Neural cell (in vitro differentiated cells): ENCODE results near the gene EIF2S2. TPM values are rescaled to one million over a fixed set of nuclear protein-coding genes. Genes with fewer than 3 reads are reported as not detected.

ENCODE experiments used
- H2AFZ ChIP-seq: fragments of 200-600, 300-800 bp; sonication (generic), shearing (Covaris generic); 2 replicates; pipeline ENCODE4 v1.6.0; 2014; ENCODE audit warnings: low read depth, mild to moderate bottlenecking, antibody characterized with exemption, low read length, moderate library complexity
- H3F3A ChIP-seq: fragments of 200-600 bp; shearing (Covaris generic); 2 replicates; pipeline ENCODE4 v1.6.1; 2016; ENCODE audit warnings: mild to moderate bottlenecking, moderate library complexity, mixed read lengths, antibody characterized with exemption, low read length; ENCODE audit not compliant: insufficient read depth, poor library complexity, severe bottlenecking
- H3K27ac ChIP-seq: fragments of 200-600, 300-800 bp; sonication (generic), shearing (Covaris generic); 2 replicates; pipeline ENCODE4 v1.5.1; 2014; ENCODE audit warnings: mild to moderate bottlenecking, low read length, moderate library complexity
- H3K27me3 ChIP-seq: fragments of 300-800, 200-600 bp; sonication (generic), shearing (Covaris generic); 2 replicates; pipeline ENCODE4 v1.6.0; 2014; ENCODE audit warnings: mild to moderate bottlenecking, low read depth, low read length, moderate library complexity; ENCODE audit not compliant: insufficient read depth
- H3K36me3 ChIP-seq: fragments of 300-800, 200-600 bp; sonication (generic), shearing (Covaris generic); 2 replicates; pipeline ENCODE4 v1.5.1; 2014; ENCODE audit warnings: mild to moderate bottlenecking, antibody characterized with exemption, low read length, moderate library complexity; ENCODE audit not compliant: insufficient read depth
- H3K4me2 ChIP-seq: fragments of 300-800, 200-600 bp; sonication (generic), shearing (Covaris generic); 2 replicates; pipeline ENCODE4 v1.6.0; 2014; ENCODE audit warnings: mild to moderate bottlenecking, low read length
- H3K4me3 ChIP-seq: fragments of 300-800, 200-600 bp; sonication (generic), shearing (Covaris generic); 2 replicates; pipeline ENCODE4 v1.5.1; 2014; ENCODE audit warnings: mild to moderate bottlenecking, low read length, moderate library complexity
- H3K79me2 ChIP-seq: fragments of 200-600 bp; shearing (Covaris generic); replicated peaks from 2 replicates; pipeline ENCODE4 v1.6.0; 2014; ENCODE audit warnings: mild to moderate bottlenecking, low read length, moderate library complexity; ENCODE audit not compliant: insufficient read depth
- H3K9ac ChIP-seq: fragments of 300-800, 200-600 bp; sonication (generic), shearing (Covaris generic); 2 replicates; pipeline ENCODE4 v1.6.1; 2016; ENCODE audit warnings: mild to moderate bottlenecking, low read length, mixed read lengths
- H3K9me2 ChIP-seq: fragments of 200-600 bp; shearing (Covaris generic); 2 replicates; pipeline ENCODE4 v1.6.1; 2016; ENCODE audit warnings: mild to moderate bottlenecking, low read length, mixed read lengths; ENCODE audit not compliant: insufficient read depth
- H3K9me3 ChIP-seq: fragments of 200-600, 300-800 bp; sonication (generic), shearing (Covaris generic); 2 replicates; pipeline ENCODE4 v1.6.1; 2016; ENCODE audit warnings: mild to moderate bottlenecking, mixed run types, low read length, moderate library complexity, mixed read lengths
- H4K20me1 ChIP-seq: fragments of 200-600 bp; shearing (Covaris generic); 2 replicates; pipeline ENCODE4 v1.6.1; 2016; ENCODE audit warnings: mild to moderate bottlenecking, mixed run types; ENCODE audit not compliant: insufficient read depth
- EP300 ChIP-seq: fragments of 450-650 bp; conservative IDR thresholded peaks from 2 replicates; pipeline ENCODE4 v1.6.1; 2014; ENCODE audit warnings: antibody characterized with exemption, mild to moderate bottlenecking, moderate library complexity; ENCODE audit not compliant: poor library complexity, severe bottlenecking
- EZH2 ChIP-seq: fragments of 200-600, 300-800 bp; shearing (Covaris generic), sonication (generic); IDR thresholded peaks from 2 replicates; pipeline ENCODE4 v1.6.1; 2014; ENCODE audit warnings: antibody characterized with exemption, low read length, borderline replicate concordance, mild to moderate bottlenecking; ENCODE audit not compliant: insufficient read depth, poor library complexity, severe bottlenecking
- MXI1 ChIP-seq: fragments of 450-650 bp; conservative IDR thresholded peaks from 2 replicates; pipeline ENCODE4 v1.6.1; 2014; ENCODE audit warnings: antibody characterized with exemption, mild to moderate bottlenecking; ENCODE audit not compliant: poor library complexity, severe bottlenecking
- RAD21 ChIP-seq: fragments of 450-650 bp; conservative IDR thresholded peaks from 2 replicates; pipeline ENCODE4 v1.6.1; 2014; ENCODE audit warnings: antibody characterized with exemption, mild to moderate bottlenecking, moderate library complexity
- SMC3 ChIP-seq: fragments of 450-650 bp; conservative IDR thresholded peaks from 2 replicates; pipeline ENCODE4 v1.6.1; 2014; ENCODE audit warnings: antibody characterized with exemption, mild to moderate bottlenecking, moderate library complexity; ENCODE audit not compliant: poor library complexity
- TAF1 ChIP-seq: IDR thresholded peaks from 2 replicates; pipeline ENCODE4 v1.6.1; 2012; ENCODE audit warnings: low read depth
- polyA plus RNA-seq: library from polyadenylated mRNA; depleted of rRNA; stranded (reverse); fragments of >200 nt; gene quantifications from 2 replicates; pipeline ENCODE4 v1.2.3, GENCODE V29; 2014
- TF ChIP-seq, protein P1 (sequence below): IDR thresholded peaks from 2 replicates; pipeline ENCODE4 v1.6.1; 2012; ENCODE audit warnings: borderline replicate concordance
- TF ChIP-seq, protein P2 (sequence below): fragments of 450-650 bp; IDR thresholded peaks from 2 replicates; pipeline ENCODE4 v1.5.1; 2014; ENCODE audit warnings: antibody characterized with exemption, mild to moderate bottlenecking, moderate library complexity; ENCODE audit not compliant: poor library complexity, severe bottlenecking

EIF2S2 gene
- polyA plus RNA-seq, 1 donor from 2014 or later = 62.6 TPM

DNA sequence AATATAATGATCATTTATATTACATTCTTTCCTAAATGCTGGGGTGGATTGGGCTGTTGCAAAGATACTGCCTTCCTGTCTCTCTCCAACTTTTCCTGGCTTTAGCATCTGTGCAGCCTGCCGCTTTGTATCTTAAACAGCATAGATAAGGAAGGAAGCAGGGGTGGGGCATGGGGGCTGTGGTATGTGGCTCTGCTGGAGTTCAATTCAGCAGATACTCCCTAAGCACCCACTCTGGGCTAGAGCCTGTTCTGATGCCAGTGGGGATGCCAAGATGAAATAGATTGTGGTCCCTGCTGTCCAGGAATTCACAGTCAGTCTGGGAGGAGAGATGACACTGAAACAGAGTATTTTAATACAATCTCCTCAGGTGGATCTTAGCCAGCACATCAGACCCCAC is 56.8 kb downstream of the EIF2S2 start:
- Histone ChIP-seq H2AFZ (no peak overlapping the region), H3K9me2 (no peaks in the 10 kb centered on the region), H4K20me1 (no peaks in the 10 kb centered on the region), H3K79me2 (no peaks in the 10 kb centered on the region), H3K27me3 (no peaks in the 10 kb centered on the region), H3K9ac (no peak overlapping the region), H3F3A (no peaks in the 10 kb centered on the region), H3K36me3 (no peaks in the 10 kb centered on the region), H3K4me2 (no peak overlapping the region), H3K27ac (no peak overlapping the region), H3K9me3 (no peaks in the 10 kb centered on the region), H3K4me3 (no peak overlapping the region)
- TF ChIP-seq, protein P1, sequence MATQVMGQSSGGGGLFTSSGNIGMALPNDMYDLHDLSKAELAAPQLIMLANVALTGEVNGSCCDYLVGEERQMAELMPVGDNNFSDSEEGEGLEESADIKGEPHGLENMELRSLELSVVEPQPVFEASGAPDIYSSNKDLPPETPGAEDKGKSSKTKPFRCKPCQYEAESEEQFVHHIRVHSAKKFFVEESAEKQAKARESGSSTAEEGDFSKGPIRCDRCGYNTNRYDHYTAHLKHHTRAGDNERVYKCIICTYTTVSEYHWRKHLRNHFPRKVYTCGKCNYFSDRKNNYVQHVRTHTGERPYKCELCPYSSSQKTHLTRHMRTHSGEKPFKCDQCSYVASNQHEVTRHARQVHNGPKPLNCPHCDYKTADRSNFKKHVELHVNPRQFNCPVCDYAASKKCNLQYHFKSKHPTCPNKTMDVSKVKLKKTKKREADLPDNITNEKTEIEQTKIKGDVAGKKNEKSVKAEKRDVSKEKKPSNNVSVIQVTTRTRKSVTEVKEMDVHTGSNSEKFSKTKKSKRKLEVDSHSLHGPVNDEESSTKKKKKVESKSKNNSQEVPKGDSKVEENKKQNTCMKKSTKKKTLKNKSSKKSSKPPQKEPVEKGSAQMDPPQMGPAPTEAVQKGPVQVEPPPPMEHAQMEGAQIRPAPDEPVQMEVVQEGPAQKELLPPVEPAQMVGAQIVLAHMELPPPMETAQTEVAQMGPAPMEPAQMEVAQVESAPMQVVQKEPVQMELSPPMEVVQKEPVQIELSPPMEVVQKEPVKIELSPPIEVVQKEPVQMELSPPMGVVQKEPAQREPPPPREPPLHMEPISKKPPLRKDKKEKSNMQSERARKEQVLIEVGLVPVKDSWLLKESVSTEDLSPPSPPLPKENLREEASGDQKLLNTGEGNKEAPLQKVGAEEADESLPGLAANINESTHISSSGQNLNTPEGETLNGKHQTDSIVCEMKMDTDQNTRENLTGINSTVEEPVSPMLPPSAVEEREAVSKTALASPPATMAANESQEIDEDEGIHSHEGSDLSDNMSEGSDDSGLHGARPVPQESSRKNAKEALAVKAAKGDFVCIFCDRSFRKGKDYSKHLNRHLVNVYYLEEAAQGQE = no peak
- TF ChIP-seq MXI1 = no peak
- TF ChIP-seq RAD21 = no peak
- TF ChIP-seq EZH2 = no peak
- TF ChIP-seq EP300 = no peak
- TF ChIP-seq TAF1 = no peak
- TF ChIP-seq, protein P2, sequence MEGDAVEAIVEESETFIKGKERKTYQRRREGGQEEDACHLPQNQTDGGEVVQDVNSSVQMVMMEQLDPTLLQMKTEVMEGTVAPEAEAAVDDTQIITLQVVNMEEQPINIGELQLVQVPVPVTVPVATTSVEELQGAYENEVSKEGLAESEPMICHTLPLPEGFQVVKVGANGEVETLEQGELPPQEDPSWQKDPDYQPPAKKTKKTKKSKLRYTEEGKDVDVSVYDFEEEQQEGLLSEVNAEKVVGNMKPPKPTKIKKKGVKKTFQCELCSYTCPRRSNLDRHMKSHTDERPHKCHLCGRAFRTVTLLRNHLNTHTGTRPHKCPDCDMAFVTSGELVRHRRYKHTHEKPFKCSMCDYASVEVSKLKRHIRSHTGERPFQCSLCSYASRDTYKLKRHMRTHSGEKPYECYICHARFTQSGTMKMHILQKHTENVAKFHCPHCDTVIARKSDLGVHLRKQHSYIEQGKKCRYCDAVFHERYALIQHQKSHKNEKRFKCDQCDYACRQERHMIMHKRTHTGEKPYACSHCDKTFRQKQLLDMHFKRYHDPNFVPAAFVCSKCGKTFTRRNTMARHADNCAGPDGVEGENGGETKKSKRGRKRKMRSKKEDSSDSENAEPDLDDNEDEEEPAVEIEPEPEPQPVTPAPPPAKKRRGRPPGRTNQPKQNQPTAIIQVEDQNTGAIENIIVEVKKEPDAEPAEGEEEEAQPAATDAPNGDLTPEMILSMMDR = no peak

DNA sequence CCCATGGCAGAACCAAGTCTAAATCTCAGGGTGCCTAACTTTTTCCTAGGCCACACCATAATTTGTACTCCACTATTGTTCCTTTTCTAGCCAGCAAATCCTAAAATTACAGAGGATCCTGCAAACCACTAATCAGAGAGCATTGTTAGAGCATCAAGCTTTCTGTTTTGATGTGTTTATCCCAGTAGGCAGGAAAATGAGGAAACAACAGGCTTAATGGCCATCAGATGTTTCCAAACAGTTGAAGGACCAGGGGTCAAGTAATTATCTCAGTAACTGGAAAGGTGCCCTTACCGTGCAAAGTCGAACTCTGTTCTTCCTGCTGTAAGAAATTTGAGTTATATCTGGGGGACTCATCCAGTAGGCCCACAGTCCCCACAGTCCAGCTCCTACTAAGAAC is 59.6 kb downstream of the EIF2S2 start:
- H3K27me3 ChIP-seq = no peaks in the 10 kb centered on the region
- no peaks in the 10 kb centered on the region for H3K9me3 ChIP-seq
- no peaks in the 10 kb centered on the region for H3K36me3 ChIP-seq
- H3K9me2 ChIP-seq = no peaks in the 10 kb centered on the region
- no peak overlapping the region for H3K4me2 ChIP-seq
- H4K20me1 ChIP-seq = no peaks in the 10 kb centered on the region
- no peak overlapping the region for H3K9ac ChIP-seq
- no peak overlapping the region for H3K4me3 ChIP-seq
- TF ChIP-seq, protein P1 = no peak
- TF ChIP-seq RAD21 = no peak
- no peak for TF ChIP-seq TAF1
- TF ChIP-seq SMC3 = no peak
- H3F3A ChIP-seq = no peaks in the 10 kb centered on the region
- no peak overlapping the region for H2AFZ ChIP-seq
- no peak overlapping the region for H3K27ac ChIP-seq
- peaks cover 11% of the 10 kb centered on the region for H3K79me2 ChIP-seq
